Keratinocyte (primary cell): Measurements from ENCODE around the gene KLK4.

Experiments
- EZH2 ChIP-seq: IDR thresholded peaks from one replicate; pipeline ENCODE4 v1.6.1; 2012; ENCODE audit warnings: inconsistent platforms, mild to moderate bottlenecking, low read length, moderate library complexity
- TF ChIP-seq, protein P1 (sequence below), 3 experiments: IDR thresholded peaks in 1 of 3; conservative IDR thresholded peaks in 1 of 3; optimal IDR thresholded peaks in 1 of 3; 2 replicates in 2 of 3; 3 replicates in 1 of 3; pipeline versions ENCODE3 to v1.5.1; 2011; ENCODE audit warnings: low read length in 3 of 3, mild to moderate bottlenecking in 3 of 3, moderate library complexity in 2 of 3, control low read depth in 1 of 3, inconsistent platforms in 1 of 3; ENCODE audit not compliant: insufficient read depth in 2 of 3; ENCODE audit errors: extremely low read depth in 1 of 3

DNA sequence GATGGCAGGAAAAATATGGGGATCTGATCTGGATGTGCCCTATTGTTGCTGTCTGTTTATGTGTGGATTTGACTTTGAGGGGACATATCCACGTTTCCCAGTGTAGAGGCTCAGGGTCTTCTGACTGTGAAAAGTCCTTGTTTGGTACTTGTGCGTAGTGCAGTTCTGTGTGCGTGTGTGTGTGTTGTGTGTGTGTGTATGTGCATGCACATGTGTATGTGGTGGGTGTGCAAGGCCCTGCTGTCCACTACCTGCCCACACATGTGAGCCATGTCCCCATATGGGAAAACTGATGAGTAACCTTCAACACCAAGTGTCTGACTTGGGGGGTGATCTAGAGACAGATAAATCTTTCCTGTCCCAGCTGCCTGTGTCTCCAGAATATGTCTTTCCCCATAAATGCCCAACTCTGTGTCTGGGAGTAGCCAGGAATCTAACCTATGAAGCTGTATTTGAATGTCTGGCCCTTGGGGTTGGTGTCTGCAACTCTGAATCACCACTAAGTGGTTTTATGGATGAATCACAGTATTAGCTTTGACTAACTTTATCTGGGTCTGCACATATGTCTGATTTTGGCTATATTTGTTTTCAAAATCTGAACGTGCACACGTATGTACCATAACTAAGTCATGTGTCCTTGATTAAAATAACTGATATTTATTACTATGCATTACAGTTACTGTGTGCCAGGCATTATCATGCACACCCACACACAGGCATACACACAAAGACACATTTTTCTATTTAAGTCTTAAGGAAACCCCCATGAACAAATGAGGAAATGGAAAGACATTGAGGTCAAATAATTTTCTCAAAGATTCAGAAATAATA is 20.6 kb downstream of the KLK4 start:
- TF ChIP-seq, protein P1, sequence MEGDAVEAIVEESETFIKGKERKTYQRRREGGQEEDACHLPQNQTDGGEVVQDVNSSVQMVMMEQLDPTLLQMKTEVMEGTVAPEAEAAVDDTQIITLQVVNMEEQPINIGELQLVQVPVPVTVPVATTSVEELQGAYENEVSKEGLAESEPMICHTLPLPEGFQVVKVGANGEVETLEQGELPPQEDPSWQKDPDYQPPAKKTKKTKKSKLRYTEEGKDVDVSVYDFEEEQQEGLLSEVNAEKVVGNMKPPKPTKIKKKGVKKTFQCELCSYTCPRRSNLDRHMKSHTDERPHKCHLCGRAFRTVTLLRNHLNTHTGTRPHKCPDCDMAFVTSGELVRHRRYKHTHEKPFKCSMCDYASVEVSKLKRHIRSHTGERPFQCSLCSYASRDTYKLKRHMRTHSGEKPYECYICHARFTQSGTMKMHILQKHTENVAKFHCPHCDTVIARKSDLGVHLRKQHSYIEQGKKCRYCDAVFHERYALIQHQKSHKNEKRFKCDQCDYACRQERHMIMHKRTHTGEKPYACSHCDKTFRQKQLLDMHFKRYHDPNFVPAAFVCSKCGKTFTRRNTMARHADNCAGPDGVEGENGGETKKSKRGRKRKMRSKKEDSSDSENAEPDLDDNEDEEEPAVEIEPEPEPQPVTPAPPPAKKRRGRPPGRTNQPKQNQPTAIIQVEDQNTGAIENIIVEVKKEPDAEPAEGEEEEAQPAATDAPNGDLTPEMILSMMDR (optimal IDR thresholded peaks at IDR 0.05 in 1 of 3, IDR thresholded peaks at IDR 0.05 in 1 of 3, conservative IDR thresholded peaks at IDR 0.05 in 1 of 3; ENCODE audit: extremely low read depth in 1 of 3, insufficient read depth in 2 of 3, low read length in 3 of 3): no peak
- no peak for TF ChIP-seq EZH2
